Smooth muscle cell (in vitro differentiated cells): ENCODE results near the gene C16orf86. TPM values are rescaled to one million over a fixed set of nuclear protein-coding genes. Genes with fewer than 3 reads are reported as not detected.

Experiments used
- DNase-seq: peaks from one replicate; lab custom pipeline; 2025; ENCODE audit not compliant: unreplicated experiment; lab: John Stamatoyannopoulos, UW
- H2AFZ ChIP-seq: fragments of 200-600 bp; sonication (generic); 2 replicates; pipeline ENCODE4 v1.6.0; 2016; ENCODE audit warnings: antibody characterized with exemption, low read depth, mild to moderate bottlenecking
- H3F3A ChIP-seq: fragments of 200-600 bp; sonication (generic); 2 replicates; pipeline ENCODE4 v1.6.0; 2017; ENCODE audit warnings: antibody characterized with exemption, low read depth
- H3K27ac ChIP-seq: fragments of 200-600 bp; sonication (generic); 2 replicates; pipeline ENCODE4 v1.5.1; 2016; ENCODE audit warnings: low read depth, mild to moderate bottlenecking
- H3K27me3 ChIP-seq: fragments of 200-600 bp; sonication (generic); 2 replicates; pipeline ENCODE4 v1.6.1; 2016; ENCODE audit warnings: low read depth, mild to moderate bottlenecking
- H3K36me3 ChIP-seq: fragments of 200-600 bp; sonication (generic); 2 replicates; pipeline ENCODE4 v1.5.1; 2016; ENCODE audit warnings: low read depth
- H3K4me1 ChIP-seq: fragments of 200-600 bp; sonication (generic); 2 replicates; pipeline ENCODE4 v1.5.1; 2016; ENCODE audit warnings: low read depth
- H3K4me2 ChIP-seq: fragments of 200-600 bp; sonication (generic); 2 replicates; pipeline ENCODE4 v1.6.0; 2016; ENCODE audit warnings: mild to moderate bottlenecking
- H3K4me3 ChIP-seq: fragments of 200-600 bp; sonication (generic); 2 replicates; pipeline ENCODE4 v1.5.1; 2016; ENCODE audit warnings: mild to moderate bottlenecking
- H3K79me2 ChIP-seq: fragments of 200-600 bp; sonication (generic); 2 replicates; pipeline ENCODE4 v1.6.0; 2016; ENCODE audit warnings: low read depth, mild to moderate bottlenecking
- H3K9ac ChIP-seq: fragments of 200-600 bp; sonication (generic); 2 replicates; pipeline ENCODE4 v1.6.0; 2016; ENCODE audit warnings: low read depth
- H3K9me3 ChIP-seq: fragments of 200-600 bp; sonication (generic); replicated peaks from 2 replicates; pipeline ENCODE4 v1.5.1; 2016; ENCODE audit warnings: low read depth
- H4K20me1 ChIP-seq: fragments of 200-600 bp; sonication (generic); 2 replicates; pipeline ENCODE4 v1.6.0; 2016; ENCODE audit warnings: low read depth
- WGBS: methylation state at CpG from one replicate; pipeline ENCODE4 v1.1.7; 2016; ENCODE audit warnings: low lambda C conversion rate; 5-methylcytosine and 5-hydroxymethylcytosine counted together
- polyA plus RNA-seq: library from polyadenylated mRNA; unstranded; fragments of >200 nt; fragmentation: Nextera tagmentation; extraction: Ambion mirVana; gene quantifications from 2 replicates; pipeline ENCODE4 v1.2.1, GENCODE V29; 2016
- total RNA-seq: library from RNA; depleted of rRNA; stranded (reverse); fragments of >200 nt; gene quantifications from 2 replicates; pipeline ENCODE4 v1.2.3, GENCODE V29; 2014
- TF ChIP-seq, protein P1 (sequence below): fragments of 200-600 bp; sonication (generic); IDR thresholded peaks from 2 replicates; pipeline ENCODE4 v1.5.1; 2017; ENCODE audit warnings: borderline replicate concordance, mild to moderate bottlenecking, antibody characterized with exemption; ENCODE audit not compliant: insufficient read depth, poor library complexity, severe bottlenecking

Gene C16orf86
- total RNA-seq, result 3.4 and 6.9 TPM in 2 replicates
- 3.9 and 8.5 TPM in 2 replicates for polyA plus RNA-seq

DNA sequence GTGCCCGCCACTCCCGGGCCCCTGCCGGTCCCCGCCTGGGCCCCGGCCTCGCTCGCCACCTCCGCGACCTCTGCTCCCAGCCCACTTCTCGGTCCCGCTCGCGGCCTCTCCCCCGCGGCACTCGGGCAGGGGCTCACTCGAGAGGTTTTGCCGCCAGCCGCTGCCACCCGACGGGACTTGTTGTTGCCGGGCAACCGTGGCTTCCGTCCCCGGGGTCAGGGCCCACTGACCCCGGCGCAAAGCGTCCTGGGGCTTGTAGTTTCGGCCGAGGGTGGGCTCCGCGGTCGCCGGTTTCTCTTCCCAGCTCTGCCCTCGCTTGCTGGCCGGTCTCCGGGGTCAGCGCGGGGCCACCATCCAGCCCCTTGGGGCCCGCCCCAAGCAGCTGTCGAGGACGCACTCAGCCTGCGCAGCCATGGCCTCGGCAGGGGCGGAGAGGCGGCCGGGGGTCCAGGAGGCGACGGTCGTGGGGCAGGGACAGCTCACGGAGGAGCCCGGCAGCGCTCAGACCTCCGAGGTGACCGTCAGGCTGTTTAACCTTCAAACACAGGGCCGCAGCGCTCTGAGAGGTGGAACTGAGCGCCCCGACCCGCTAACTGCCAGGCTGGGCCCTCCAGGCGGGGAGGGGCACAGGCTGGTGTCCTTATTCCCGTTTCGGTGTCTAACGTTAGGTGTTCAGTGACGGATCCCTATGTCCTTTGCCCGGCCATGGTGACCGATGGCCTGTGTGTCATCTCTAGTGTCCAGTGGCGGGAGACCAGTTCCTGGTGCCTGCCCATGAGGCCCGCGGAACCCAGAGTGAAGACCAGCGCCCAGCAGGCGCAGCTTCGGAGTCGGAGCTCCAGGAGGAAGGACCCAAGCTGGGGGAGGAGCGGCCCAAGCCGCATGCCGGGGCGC lies at the start of gene C16orf86, which contains the start of gene ENKD1:
TSS of gene C16orf86 (plus strand) at position 256 of the 894 bp plus-strand sequence. CDS start at position 413, 157 bp downstream.
TSS of gene ENKD1 (minus strand) at position 192 of the 894 bp plus-strand sequence. CDS start 308 bp downstream, outside the sequence.
- Histone ChIP-seq H3K9me3 (no peaks in the 10 kb centered on the region), H3K4me3 (peak within 1 kb of the TSS; percentile 97), H3K79me2 (no peaks in the 10 kb centered on the region), H3K36me3 (no peaks in the 10 kb centered on the region), H3K9ac (peak within 1 kb of the TSS; percentile 87), H3K4me1 (peaks cover 10% of the 10 kb centered on the region), H3K4me2 (peak within 1 kb of the TSS; percentile 98), H3F3A (no peaks in the 10 kb centered on the region), H3K27me3 (no peaks in the 10 kb centered on the region), H4K20me1 (no peaks in the 10 kb centered on the region), H2AFZ (peak within 1 kb of the TSS; percentile 92), H3K27ac (peak within 1 kb of the TSS; percentile 65)
- peak; percentile 33 for DNase-seq
- 13% methylated on average over 55 of the region's 78 CpGs for WGBS
- TF ChIP-seq, protein P1, sequence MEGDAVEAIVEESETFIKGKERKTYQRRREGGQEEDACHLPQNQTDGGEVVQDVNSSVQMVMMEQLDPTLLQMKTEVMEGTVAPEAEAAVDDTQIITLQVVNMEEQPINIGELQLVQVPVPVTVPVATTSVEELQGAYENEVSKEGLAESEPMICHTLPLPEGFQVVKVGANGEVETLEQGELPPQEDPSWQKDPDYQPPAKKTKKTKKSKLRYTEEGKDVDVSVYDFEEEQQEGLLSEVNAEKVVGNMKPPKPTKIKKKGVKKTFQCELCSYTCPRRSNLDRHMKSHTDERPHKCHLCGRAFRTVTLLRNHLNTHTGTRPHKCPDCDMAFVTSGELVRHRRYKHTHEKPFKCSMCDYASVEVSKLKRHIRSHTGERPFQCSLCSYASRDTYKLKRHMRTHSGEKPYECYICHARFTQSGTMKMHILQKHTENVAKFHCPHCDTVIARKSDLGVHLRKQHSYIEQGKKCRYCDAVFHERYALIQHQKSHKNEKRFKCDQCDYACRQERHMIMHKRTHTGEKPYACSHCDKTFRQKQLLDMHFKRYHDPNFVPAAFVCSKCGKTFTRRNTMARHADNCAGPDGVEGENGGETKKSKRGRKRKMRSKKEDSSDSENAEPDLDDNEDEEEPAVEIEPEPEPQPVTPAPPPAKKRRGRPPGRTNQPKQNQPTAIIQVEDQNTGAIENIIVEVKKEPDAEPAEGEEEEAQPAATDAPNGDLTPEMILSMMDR, result no peak

- 96% methylated on average over 14 of the region's 14 CpGs for WGBS
Measured at GRCh38 chr16:67628216-67628615, 38.4 kb upstream of the C16orf86 start.

GRCh38 chr16:67632415-67633172 lies 34.0 kb upstream of the C16orf86 start:
- H3K4me3 ChIP-seq, result no peak overlapping the region
- no peak overlapping the region for H2AFZ ChIP-seq
- no peaks in the 10 kb centered on the region for H3K9me3 ChIP-seq
- WGBS, result 94% methylated on average over 7 of the region's 7 CpGs
- H3K4me1 ChIP-seq, result no peaks in the 10 kb centered on the region
- H3F3A ChIP-seq, result no peaks in the 10 kb centered on the region
- peaks cover 7% of the 10 kb centered on the region for H3K36me3 ChIP-seq
- H3K27ac ChIP-seq, result no peak overlapping the region
- no peaks in the 10 kb centered on the region for H3K27me3 ChIP-seq
- H3K4me2 ChIP-seq, result no peak overlapping the region
- no peak overlapping the region for H3K9ac ChIP-seq
- H3K79me2 ChIP-seq, result no peaks in the 10 kb centered on the region
- no peak for DNase-seq
- TF ChIP-seq, protein P1, result no peak
- peaks cover 13% of the 10 kb centered on the region for H4K20me1 ChIP-seq

More at GRCh38 chr16:67628216-67628615, 38.4 kb upstream of the C16orf86 start:
- Histone ChIP-seq H3K27ac (no peak overlapping the region), H2AFZ (no peak overlapping the region), H3K4me3 (no peak overlapping the region), H3F3A (no peaks in the 10 kb centered on the region), H3K36me3 (peaks cover 9% of the 10 kb centered on the region), H3K4me1 (no peaks in the 10 kb centered on the region), H3K9me3 (no peaks in the 10 kb centered on the region), H3K79me2 (no peaks in the 10 kb centered on the region), H4K20me1 (peaks cover 6% of the 10 kb centered on the region), H3K4me2 (no peak overlapping the region), H3K9ac (no peak overlapping the region), H3K27me3 (no peaks in the 10 kb centered on the region)
- TF ChIP-seq, protein P1, result no peak
- DNase-seq, result no peak
